HG02840 (cell line): ENCODE results near the gene SMYD3.

Experiments
- ATAC-seq: cut with Tn5 transposase; IDR thresholded peaks from one replicate; pipeline ENCODE4 v1.9.1; 2021; ENCODE audit warnings: mild to moderate bottlenecking, moderate library complexity, moderate number of reproducible peaks; ENCODE audit not compliant: unreplicated experiment, low FRiP score

Gene SMYD3

DNA sequence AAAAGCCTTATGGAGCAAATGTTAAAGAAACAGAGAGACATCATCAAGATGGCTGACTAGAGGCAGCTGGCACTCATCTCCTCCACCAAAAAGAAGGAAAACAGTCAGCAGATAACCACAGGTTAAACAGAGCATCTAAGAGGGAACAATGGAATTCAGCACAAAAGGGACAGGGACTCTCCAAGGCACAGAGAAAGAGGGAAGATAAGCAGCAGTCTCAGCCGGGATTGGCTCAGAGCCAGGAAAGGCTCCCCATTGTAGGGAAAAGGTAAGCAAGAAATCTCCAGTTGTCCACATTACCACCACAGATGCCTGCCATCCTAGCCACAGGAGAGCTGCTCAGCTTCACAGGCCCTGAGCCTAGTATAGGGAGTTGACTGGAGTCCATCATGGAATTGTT is 605.5 kb downstream of the SMYD3 start:
- no peak for ATAC-seq

DNA sequence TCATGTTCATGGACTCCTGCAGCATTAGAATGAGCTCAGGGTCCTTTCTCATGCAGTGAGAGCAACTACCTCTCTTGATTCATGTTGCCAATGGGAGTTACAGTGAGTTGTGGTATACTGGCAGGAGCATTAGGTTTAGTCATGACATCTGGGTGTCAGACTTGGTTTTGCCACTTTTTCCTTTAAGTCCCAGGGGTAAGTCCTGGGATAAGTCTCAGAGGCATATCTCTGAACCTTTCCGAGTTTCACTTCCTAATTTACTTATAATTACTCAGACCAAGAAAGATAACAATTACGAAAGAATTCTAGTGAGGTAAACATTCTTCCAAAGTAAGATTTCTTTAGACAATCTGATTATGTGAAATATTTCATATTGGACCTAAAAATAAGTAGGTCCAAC is 606.0 kb downstream of the SMYD3 start:
- no peak for ATAC-seq

DNA sequence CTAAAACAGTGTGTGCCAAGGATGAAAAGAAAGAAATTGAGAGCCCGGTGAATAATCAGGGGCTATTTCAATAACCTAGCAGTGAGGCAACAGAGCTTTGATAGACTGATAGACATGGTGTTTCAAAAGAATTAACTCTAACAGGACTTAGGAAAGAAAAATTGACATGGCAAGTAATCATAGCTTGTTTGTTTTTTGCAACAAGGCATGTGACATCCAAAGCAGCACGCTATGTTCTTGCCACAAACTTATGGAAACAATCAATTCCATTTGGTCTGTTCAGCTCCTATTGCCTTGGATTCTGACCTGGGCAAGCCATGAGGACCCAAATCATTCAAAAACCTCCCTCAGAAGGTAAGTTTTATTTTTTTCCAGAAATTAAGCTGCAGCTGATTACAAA is 608.5 kb downstream of the SMYD3 start:
- ATAC-seq, result no peak

DNA sequence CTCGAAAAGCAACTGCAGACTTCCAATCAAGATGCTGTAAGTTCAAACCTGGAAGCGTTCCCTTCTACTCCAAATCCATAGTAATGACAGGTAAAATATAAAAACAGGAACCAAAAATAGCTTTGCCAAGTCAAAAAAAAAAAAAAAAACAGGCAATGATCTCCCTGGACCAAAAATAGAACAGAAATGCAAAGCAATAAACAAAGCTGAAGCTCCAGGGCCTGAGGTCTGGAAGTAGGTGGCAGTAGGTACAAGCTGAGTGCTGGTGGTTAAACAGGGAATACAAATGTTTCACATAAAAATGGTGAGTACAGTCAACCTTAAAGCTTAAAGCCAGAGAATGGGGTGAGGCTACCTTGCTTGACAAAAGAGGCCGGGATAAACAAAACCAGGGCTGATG is 610.8 kb downstream of the SMYD3 start:
- no peak for ATAC-seq

DNA sequence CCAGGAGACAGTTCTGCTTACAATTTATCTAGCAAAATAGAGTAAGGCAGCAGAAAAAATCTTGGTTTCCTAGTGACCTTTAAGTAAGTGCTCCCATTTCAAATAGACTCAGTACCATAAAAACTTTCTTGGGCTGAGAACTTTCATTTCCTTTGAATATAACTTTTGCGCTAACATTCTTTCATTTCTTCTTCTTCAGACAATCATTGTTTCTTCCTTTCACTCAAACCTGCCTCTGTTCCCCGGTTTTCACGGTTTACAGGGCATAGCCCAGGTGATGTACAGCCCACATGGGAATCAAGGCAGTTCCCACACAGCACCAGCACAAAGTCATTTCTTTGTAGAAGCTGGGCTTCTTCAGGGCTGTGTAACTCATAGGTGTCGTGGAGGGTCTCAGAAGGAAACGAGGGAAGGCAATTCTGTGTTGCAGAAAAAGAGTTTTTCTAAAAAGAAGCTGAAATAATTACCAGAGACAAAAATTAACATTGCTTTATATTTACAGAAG is 611.6 kb downstream of the SMYD3 start:
- no peak for ATAC-seq

DNA sequence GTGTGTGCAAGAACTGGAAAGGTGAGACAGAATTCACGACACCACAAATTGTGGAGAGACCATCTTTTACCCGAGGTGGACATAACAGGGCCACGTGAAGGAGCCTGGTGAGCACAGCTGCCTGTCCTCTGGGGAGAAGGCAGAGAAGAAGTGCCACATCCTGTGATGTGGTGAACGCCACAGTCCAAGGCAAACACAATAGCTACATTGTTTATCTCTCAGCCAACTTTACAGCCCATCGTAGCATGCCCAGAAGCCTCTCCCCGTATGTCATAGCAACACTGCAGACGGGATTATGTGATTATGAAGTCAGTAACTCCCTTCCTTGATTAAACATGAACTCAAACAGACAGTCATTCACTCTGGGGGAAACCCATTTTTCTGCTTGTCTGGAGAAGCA is 612.2 kb downstream of the SMYD3 start:
- no peak for ATAC-seq

DNA sequence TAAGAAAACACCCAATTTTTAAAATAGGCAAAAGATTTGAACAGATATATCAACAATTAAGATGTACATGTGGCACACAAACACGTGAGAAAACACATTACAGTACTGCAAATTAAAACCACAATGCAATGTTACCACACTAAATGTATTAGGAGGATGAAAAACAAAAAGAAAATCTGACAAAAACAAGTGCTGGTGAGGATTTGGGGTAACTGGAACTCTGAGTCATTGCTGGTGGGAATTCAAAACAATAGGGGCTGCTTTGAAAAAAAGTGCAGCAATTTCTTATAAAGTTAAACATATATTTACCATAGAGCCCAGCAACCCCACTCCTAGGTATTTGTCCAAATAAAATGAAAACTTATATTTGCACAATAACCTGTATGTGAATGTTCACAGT is 614.1 kb downstream of the SMYD3 start:
- ATAC-seq, result no peak

DNA sequence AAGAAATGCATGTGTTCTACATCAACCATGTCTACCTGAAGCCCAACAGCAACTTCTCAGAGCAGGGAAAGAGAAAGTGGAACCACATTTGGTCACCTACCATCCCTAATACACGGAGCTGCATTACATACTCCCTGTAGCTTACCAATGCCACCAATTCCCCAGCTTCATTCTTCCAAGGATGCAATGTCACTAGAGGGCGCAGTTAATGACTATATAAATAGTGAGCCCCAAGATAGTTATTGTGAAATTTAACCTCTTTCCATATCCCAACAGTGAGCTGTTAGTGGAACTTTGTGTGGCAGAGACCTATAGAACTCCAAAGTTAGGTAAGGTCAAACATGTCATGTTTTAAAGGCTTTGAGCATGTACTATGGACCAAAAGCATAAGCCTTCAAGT is 618.3 kb downstream of the SMYD3 start:
- no peak for ATAC-seq

DNA sequence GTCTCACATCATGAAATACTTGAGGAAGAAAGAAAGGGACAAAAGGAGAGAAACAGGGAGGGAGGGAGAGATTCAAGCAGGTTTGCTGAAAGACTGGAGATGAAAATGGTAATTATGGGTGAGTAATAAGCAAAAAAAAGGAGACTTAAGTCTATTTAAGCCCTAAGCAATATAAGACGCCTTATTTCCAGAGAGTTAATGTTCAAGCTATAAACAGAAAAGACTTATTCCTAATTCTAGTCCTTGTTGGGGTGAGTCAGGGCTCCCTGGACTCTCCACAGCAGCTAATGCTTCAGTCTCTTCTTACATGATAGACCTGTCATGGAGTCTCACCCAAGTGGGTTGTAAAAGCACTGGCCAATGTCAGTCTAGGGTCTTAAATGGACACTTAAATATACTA is 619.2 kb downstream of the SMYD3 start:
- no peak for ATAC-seq

DNA sequence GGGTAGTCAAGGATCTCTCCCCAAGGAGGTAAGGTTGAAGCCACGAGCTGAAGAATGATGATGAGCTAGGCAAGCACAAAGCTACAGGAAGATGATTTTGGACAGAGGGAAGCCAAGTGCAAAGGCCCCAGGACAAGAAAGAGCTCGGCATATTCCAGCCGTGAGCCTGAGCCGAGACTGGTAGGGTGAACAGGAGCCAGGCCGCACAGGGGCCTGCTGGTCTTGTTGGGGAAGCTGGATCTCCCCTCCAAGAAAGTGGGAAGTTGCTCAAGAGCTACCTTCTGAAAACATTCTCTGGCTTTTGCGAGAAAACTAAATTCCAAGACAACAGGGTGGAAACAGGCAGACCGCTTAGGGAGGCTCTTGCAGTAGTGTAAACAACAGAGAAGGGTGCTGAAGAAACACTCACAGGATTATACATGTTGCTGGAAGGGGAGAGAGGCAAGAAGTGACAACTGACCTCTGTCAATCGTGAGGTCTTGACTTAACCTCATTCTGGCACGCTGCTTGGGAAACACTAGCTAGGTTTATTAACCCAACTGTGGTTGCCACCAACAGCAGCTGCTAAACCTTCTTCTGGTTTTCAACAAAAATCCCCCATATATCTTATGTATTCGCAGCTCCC is 625.2 kb downstream of the SMYD3 start:
- no peak for ATAC-seq

DNA sequence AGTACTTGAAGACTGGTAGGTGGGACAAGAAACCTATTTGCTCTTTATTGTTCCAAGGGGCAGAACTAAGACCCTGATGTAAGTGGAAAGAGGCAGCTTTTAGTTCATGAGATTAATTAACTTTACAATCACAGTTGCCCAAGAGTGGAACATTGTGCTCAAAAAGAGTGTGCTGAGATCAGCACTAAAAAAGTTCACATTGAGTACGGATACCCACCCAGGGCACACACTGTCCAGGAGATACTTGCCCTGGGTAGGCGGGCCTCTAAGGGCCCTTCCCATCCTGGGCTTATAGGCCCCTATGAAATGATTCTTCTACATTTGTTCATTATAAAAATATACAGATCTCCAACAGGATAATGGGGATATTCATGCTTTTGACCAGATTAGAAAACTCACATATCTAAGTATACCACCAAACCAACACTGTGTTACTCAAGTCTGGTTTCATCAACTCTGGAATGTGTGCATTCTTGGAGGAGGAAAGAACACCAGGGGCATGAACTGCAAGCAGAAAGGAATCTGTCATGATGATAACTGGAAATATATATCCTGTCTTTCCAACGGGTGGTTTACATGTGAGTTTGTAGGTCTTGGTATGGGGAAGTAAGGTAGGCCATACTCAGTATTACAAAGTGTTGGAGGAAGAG is 626.2 kb downstream of the SMYD3 start:
- ATAC-seq, result no peak

DNA sequence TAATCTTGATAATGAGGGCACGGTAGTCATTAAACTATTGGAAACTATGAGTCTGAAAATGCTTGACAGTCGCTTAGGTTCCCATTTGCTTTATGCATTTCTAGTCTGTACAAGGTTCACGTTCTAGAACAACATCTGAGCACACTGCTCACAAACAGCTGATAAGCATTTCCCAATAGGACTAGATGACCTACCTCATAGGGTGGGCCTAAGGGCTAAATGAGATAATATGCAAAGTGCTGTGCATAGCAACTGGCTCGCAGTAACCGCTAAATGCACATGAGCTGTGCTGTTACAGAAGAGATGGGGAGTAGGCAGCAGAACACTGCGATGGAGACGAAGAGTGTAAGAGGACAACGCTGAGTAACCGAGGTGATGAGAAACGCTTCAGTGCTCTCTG is 628.0 kb downstream of the SMYD3 start:
- ATAC-seq, result no peak

DNA sequence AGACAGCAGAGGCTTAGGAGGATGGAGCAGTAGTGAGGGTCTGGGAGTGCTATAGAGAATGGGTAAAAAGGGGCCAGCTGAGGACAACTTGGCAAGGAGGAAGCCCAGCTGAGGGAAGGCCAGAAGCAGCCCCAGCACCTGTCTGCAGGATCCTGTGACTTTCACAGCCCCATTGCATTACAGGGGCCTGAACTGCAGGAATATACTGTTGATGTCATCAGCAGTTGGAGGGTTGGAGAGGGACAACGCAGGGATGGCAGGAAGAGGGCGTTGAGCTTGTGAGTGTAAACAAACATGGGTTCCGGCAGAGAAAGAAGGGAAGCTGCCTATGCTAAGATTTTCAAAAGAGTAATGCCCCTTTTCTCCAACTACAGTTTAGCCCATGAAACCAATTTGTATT is 628.5 kb downstream of the SMYD3 start:
- no peak for ATAC-seq

DNA sequence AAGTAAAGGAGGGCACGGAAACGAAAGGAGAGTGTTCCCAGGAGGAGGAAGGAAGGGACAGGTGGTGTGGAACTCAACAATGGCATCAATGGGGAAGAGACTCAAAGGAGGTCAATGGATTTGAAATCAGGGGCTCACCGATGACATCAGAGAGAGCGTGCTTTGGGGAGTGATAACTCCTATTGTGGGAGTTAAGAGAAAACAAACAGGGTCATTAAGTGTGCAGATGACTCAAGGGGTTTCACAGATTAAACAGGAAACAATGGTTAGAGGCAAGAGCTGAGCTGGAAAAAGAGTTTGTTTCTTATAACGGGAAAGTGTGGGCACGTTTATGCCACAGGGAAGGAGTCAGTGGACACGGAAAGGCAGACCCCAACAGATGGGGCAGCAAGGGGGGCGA is 629.1 kb downstream of the SMYD3 start:
- ATAC-seq, result no peak

DNA sequence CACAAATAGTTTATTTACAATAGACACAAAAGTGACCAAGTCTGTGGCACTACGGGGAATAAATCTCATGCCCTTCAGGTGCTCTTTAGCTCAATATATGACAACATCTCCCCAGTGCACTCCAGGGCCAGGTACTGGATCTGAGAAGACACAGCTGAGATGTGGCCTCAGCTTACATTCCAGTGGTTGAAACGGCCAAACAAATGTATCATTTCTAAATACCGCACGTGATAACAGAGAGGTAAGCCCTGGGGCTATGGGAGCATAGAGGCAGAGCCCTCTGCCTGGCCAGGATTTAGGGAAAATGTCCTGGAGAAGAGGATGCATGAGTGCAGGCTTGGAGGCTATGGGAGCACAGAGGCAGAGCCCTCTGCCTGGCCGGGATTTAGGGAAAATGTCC is 630.5 kb downstream of the SMYD3 start:
- no peak for ATAC-seq

DNA sequence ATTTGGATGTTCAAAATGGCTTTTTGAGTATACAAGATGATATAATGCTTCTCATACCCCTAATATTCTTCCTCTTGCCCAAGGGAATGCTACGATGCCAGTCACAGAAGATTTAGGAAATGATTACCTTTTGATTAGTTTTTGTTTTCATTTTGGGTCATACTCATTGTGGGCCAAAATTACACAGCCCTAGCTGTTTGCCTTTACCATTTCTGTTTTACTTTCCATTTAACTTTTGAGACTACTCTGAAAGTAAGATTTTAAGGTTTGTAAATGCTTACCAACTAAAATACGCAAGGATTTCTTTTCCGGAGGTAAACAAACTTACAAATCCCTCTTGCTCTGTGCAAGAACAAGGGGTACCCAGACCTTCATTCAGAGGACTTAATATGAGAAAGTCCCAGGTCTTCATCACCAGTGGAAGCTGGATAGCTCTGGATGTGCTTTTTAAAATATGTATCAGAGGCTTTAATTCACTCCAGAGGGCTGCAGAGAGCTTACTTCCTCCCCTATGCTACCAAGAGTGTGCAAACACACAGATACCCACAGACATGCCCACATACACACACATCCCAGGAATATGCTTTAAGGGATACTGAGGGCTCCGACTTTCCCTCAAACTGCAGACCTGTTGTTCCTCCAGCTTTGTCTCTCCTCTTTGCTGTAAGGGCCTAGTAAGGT is 631.4 kb downstream of the SMYD3 start:
- no peak for ATAC-seq

DNA sequence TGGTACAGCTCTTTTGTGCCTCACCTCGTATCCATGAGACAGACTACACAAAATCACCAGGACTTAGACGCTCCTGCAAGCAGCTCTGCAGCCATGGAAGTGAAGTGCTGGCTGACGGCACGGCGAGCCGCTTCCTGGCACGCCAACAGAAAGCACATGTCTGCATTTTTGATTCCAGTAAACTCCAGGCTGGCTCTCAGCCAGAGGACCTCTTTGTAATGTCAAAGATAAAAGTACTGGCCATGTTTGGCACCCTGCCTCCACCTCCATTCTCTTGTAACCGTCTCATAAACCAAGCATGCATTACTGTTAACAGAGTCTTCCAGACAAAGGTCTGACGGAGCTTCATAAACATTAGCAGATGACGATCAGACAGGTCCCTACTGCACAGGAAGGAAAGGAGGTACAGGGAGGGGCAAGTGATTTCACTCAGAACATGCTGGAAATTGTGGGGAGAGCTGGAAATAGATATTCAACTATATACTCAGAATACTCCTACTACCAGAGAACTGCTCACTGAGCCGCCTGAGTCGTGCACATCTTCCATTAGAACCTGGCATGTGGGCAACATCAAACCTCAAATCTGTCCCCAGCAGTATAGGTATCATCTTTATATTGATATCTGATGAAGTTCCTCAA is 632.0 kb downstream of the SMYD3 start:
- ATAC-seq, result no peak

DNA sequence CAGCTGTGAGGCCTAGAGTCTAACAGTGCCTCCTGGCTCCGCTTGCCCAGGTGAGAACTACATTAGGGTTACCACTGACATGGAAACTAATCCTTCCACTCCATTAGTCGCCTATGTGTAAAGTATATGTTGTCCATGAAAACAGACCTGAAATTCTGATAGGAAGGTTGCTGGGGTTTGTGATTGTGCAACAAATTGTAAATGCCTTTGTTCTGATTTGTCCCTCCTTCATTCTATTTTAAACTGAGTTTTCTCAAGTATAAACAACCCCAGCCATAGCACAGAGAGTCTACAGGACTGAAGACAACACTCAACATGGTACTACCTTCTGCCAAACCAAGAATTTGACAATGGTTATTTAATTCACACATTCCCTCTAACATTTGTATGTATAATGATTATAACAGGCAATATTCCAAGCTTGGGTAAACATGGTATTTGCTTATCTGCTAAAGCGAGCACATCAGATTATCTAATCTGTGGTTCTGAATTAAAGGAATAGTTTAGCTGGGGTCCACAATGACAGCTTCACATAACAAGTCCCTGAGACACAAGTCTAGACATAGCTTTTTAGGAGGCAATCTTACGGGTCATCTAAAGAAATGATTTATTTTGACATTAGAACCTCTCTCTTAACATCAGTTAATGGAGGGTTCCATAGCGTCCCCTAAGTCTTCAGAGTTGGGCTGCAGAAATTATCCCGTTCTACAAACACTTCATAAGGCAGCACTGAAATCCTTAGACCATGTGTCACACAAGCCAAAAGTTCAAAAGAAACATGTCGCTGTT is 633.0 kb downstream of the SMYD3 start:
- ATAC-seq, result no peak

DNA sequence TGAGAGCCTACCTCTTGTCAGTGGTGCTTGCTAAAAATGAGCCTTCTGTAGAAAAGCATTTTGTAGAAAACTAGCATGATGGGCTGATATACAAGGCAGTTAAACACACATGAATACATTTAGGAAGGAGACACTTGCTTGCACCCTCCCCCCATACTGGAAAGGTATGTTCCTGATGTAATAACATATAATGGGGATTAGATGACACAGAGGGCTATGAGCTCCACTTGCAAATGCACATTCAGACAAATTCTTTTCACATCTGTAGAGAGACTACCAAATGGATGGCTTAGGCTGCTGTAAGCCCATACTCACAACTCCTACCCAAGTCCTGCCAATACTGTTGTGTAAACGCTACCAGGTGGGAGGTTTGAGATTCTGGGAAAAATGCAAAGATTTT is 634.0 kb downstream of the SMYD3 start:
- no peak for ATAC-seq

DNA sequence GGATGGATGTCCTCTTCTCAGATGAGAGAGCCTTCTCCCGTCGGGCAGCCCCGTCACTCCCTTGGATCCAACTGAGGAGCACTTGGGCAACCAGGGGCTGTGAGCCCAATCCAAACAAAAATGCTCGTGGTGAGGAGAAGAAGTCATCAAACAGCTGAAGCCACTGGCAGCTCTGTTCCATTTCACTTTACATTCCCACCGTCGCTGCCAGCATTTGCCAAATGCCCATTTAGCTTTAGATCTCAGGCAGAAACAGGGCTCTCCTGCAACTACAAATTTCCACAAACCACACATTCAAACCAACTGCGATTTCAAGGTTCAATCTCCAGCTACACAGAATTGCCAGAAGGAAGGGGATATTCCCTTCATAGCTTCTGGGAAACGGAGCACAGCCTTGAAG is 634.6 kb downstream of the SMYD3 start:
- no peak for ATAC-seq

DNA sequence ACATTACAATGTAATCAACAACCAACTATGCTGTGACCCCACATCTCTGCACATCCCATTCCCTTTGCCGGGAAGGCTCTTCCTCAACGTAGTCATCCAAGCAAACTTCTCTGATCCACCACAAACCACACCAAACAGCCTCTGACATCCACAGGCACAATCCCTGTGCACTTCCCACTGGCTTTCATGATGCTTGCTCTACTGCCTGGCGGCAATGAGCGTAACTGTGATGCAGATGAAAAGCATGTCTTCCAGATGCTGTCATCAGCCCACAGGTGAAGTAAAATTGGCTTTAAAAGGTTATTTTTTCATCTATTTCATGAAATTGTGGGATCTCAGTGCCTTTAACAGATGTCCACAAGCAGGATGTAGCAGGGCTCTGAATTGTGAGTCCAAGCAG is 635.2 kb downstream of the SMYD3 start:
- ATAC-seq, result no peak
